ENCODE results near the gene DENND5B. TPM values are rescaled to one million over a fixed set of nuclear protein-coding genes. Genes with fewer than 3 reads are reported as not detected.
A peak's percentile ranks its signal among the peaks of the same experiment; 100 is the strongest.

DENND5B gene
- total RNA-seq: 10 to 100 TPM; 15.7 to 19.1 (median 18.5) TPM

- no peak for DNase-seq (ENCODE audit: extremely low spot score)
- WGBS: 0% methylated on average over 7 of the region's 117 CpGs
- peak within 1 kb of the TSS; percentile 93 to 97 (median 96) for H3K4me3 ChIP-seq
- H3K9me3 ChIP-seq: no peaks in the 10 kb centered on the region
- H3K27me3 ChIP-seq: no peaks in the 10 kb centered on the region
- TF ChIP-seq EP300 (IDR thresholded peaks at IDR 0.05) (no peak), CTCF (IDR thresholded peaks at IDR 0.05) (peak in 1 of 3 experiments; percentile 7)
- peak within 1 kb of the TSS; percentile 95 to 98 (median 96) for H3K27ac ChIP-seq (replicated peaks in 1 of 4)
- H3K4me1 ChIP-seq: peaks cover 10 to 30% (median 26%) of the 10 kb centered on the region in 4 donors
- H3K36me3 ChIP-seq: no peaks in the 10 kb centered on the region
- intact Hi-C loops (cut with DNase I): no loop called here
These were observed at the start of gene DENND5B for GRCh38 chr12:31590642-31591379. Gene DENND5B, minus strand, starts transcription at chr12:31591136. Its CDS starts 304 bp downstream, at chr12:31590832.

GRCh38 chr12:31634620-31635019 is 43.7 kb upstream of the DENND5B start:
- Histone ChIP-seq H3K27me3 (no peaks in the 10 kb centered on the region), H3K27ac (replicated peaks in 1 of 4) (no peak overlapping the region), H3K4me1 (peaks cover 8 to 12% (median 10%) of the 10 kb centered on the region in 4 donors), H3K36me3 (no peaks in the 10 kb centered on the region), H3K4me3 (no peak overlapping the region), H3K9me3 (no peaks in the 10 kb centered on the region)
- 95% methylated on average over 1 of the region's 1 CpG for WGBS
- intact Hi-C loops (cut with DNase I): no loop called here
- TF ChIP-seq EP300 (IDR thresholded peaks at IDR 0.05) (no peak), POLR2AphosphoS5 (IDR thresholded peaks at IDR 0.05) (no peak)
- DNase-seq (ENCODE audit: extremely low spot score): no peak

- intact Hi-C loops (cut with DNase I): no loop called here
- no peak for TF ChIP-seq POLR2A (IDR thresholded peaks at IDR 0.05; ENCODE audit: low read depth)
- no peaks in the 10 kb centered on the region for H3K27me3 ChIP-seq
- DNase-seq (ENCODE audit: extremely low spot score): no peak
- peaks cover 11 to 17% (median 13%) of the 10 kb centered on the region in 4 donors for H3K4me1 ChIP-seq
- no peaks in the 10 kb centered on the region for H3K36me3 ChIP-seq
- 83% methylated on average over 4 of the region's 4 CpGs for WGBS
- H3K4me3 ChIP-seq: no peak overlapping the region
- no peaks in the 10 kb centered on the region for H3K9me3 ChIP-seq
- no peak overlapping the region for H3K27ac ChIP-seq (replicated peaks in 1 of 4)
These were observed 42.5 kb upstream of the DENND5B start for GRCh38 chr12:31633464-31633863.

- H3K27me3 ChIP-seq: no peaks in the 10 kb centered on the region
- WGBS: 93% methylated on average over 12 of the region's 12 CpGs
- peaks cover 11 to 17% (median 13%) of the 10 kb centered on the region in 4 donors for H3K4me1 ChIP-seq
- intact Hi-C loops (cut with DNase I): no loop called here
- no peak for TF ChIP-seq EP300 (IDR thresholded peaks at IDR 0.05)
- TF ChIP-seq CTCF (IDR thresholded peaks at IDR 0.05): no peak
- no peak for TF ChIP-seq POLR2A (IDR thresholded peaks at IDR 0.05; ENCODE audit: low read depth)
- TF ChIP-seq POLR2AphosphoS5 (IDR thresholded peaks at IDR 0.05): no peak
- DNase-seq (ENCODE audit: extremely low spot score): no peak
- H3K27ac ChIP-seq (replicated peaks in 1 of 4): no peak overlapping the region
- no peaks in the 10 kb centered on the region for H3K9me3 ChIP-seq
- H3K36me3 ChIP-seq: no peaks in the 10 kb centered on the region
- H3K4me3 ChIP-seq: no peak overlapping the region
These were observed 40.9 kb upstream of the DENND5B start for GRCh38 chr12:31631809-31632208.

GRCh38 chr12:31631023-31631724 is 40.2 kb upstream of the DENND5B start:
- Histone ChIP-seq H3K36me3 (no peaks in the 10 kb centered on the region), H3K4me1 (peaks cover 11 to 17% (median 13%) of the 10 kb centered on the region in 4 donors), H3K27ac (replicated peaks in 1 of 4) (no peak overlapping the region), H3K27me3 (no peaks in the 10 kb centered on the region), H3K4me3 (no peak overlapping the region), H3K9me3 (no peaks in the 10 kb centered on the region)
- DNase-seq (ENCODE audit: extremely low spot score): no peak
- intact Hi-C loops (cut with DNase I): no loop called here
- 91% methylated on average over 6 of the region's 6 CpGs for WGBS
- TF ChIP-seq POLR2AphosphoS5 (IDR thresholded peaks at IDR 0.05) (no peak), POLR2A (IDR thresholded peaks at IDR 0.05; ENCODE audit: low read depth) (no peak), EP300 (IDR thresholded peaks at IDR 0.05) (no peak), CTCF (IDR thresholded peaks at IDR 0.05) (no peak)
